ACHN (cell line): ENCODE results near the gene NCR1.
"Not testable (repeated sequence)": the region's sequence is repeated elsewhere in the genome, so short reads cannot be mapped to it uniquely, and the experiment has no call there.

ENCODE experiments used
- DNase-seq: peaks from one replicate; pipeline ENCODE4 v3.0.0-alpha.2; 2015
- in situ Hi-C: cut with HindIII; loops from 2 replicates; pipeline ENCODE4 v1.10.0; 2017; ENCODE audit warnings: low sequenced_read_pairs, low pct_ligation_motif_present, low pct_unique_long_range_greater_than_20kb

Gene NCR1

DNA sequence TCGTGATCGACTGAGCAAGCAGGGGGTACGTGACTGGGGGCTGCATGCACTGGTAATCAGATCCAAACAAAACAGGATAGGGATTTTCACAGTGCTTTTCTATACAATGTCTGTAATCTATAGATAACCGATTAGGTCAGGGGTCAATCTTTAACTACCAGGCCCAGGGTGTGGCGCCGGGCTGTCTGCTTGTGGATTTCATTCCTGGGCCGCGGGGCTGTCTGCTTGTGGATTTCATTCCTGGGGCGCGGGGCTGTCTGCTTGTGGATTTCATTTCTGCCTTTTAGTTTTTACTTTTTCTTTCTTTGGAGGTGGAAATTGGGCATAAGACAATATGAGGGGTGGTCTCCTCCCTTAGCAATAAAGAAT, 47.4 kb downstream of the NCR1 start:
- in situ Hi-C loops, DNase-seq: not testable (repeated sequence)

DNA sequence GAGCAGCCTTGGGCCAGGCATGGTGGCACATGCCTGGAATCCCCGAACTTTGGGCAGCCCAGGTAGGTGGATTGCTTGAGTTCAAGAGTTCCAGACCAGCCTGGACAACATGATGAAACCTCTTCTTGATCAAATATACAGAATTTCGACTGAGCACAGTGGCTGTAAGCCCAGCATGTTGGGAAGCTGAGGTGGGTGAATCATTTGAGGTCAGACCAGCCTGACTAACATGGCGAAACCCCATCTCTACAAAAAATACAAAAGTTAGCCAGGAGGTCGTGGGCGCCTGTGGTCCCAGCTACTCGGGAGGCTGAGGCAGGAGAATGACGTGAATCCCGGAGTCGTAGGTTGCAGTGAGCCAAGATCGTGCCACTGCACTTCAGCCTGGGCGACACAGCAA, 49.4 kb downstream of the NCR1 start:
- DNase-seq, result no peak
- in situ Hi-C loops, result no loop called here

DNA sequence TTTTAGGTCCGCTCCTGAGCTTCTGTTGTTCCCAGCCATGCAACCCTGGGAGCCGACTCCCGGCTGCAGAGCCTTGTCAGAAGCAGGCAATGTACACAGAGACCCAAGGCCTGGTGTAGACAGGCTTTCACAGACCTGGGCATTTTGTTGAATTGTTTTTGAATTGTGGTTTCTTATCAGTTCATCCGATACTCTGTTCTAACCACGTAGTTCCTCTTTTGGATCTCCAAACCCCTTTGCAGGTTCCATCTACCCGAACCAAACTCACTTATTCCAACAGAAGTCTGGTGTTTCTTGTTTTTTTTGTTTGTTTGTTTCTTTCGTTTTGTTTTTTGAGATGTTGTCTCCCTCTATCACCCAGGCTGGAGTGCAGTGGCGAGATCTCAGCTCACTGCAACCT, 53.9 kb downstream of the NCR1 start:
- no peak for DNase-seq
- in situ Hi-C loops, result no loop called here
